HG03135 (cell line): ENCODE results near the gene HOXD10.

Experiments
- ATAC-seq: cut with Tn5 transposase; IDR thresholded peaks from one replicate; pipeline ENCODE4 v1.9.1; 2021; ENCODE audit warnings: mild to moderate bottlenecking, moderate library complexity; ENCODE audit not compliant: unreplicated experiment

The HOXD10 gene

DNA sequence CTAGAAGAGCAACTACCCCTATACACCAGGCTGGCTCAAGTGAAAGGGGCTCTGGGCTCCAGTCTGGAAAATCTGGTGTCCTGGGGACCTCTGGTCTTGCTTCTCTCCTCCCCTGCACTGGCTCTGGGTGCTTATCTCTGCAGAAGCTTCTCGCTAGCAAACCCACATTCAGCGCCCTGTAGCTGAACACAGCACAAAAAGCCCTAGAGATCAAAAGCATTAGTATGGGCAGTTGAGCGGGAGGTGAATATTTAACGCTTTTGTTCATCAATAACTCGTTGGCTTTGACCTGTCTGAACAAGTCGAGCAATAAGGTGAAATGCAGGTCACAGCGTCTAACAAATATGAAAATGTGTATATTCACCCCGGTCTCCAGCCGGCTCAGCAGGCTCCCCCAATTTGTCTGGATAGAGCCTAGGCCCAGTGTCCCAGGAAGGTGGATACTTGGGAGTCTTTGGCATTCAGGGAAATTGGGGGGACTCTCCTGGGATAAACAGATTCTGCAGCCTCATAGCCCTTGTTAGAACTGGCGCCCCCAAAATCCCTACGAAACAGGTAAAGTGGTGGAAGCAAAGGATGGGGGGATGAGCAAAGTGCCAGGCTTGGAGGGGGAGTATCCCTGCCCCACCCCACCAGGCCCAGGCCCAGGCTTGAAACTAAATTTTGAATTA, 32.3 kb downstream of the HOXD10 start:
- no peak for ATAC-seq

DNA sequence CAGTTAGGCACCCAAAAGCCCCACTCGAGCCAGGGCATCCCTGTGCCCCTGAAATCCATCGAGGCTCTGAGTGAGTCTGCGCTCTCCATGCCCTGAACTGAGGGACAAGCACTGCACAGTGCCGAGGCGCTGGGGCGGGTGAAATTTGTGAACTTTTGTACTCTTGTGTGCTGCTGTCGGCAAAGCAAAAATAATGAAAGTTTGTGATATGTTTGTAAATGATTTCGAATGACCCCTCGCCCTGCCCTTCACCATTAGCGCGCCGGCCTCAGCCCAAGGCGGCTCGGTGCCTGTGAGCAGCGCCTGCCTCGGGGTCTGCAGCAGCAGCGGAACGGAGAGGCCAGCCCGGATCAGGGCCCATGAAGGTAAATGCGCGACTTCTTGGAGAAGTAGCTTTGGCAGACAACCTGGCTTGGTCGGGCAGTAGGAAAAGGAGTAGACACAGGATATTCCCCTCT, 32.9 kb downstream of the HOXD10 start:
- no peak for ATAC-seq

DNA sequence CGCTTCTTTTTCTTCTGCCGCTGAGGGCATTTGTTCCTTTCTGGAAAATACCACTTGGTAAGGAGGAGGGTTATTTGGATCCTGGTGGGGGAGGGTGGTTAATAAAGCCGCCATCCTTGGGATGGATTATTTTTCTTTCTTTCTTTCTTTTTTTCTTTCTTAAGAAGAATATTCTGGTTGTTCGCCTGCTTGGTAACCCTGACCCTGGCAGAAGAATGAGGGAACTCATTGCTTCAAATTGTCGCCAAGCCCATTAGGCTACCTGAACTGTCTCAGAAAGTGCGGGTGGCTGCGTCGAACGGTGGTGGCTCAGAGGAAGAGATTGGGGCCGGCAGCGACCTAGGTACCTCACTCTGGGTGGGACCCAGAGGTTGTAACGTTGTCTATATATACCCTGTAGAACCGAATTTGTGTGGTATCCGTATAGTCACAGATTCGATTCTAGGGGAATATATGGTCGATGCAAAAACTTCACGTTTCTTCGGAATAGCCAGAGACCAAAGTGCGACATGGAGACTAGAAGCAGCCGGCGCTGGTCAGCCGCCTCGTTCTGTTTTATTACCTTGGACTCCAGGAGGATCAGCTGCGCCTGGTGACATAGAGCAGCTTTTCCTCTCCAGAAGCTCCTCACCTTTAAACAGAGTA, 33.5 kb downstream of the HOXD10 start:
- ATAC-seq = no peak

DNA sequence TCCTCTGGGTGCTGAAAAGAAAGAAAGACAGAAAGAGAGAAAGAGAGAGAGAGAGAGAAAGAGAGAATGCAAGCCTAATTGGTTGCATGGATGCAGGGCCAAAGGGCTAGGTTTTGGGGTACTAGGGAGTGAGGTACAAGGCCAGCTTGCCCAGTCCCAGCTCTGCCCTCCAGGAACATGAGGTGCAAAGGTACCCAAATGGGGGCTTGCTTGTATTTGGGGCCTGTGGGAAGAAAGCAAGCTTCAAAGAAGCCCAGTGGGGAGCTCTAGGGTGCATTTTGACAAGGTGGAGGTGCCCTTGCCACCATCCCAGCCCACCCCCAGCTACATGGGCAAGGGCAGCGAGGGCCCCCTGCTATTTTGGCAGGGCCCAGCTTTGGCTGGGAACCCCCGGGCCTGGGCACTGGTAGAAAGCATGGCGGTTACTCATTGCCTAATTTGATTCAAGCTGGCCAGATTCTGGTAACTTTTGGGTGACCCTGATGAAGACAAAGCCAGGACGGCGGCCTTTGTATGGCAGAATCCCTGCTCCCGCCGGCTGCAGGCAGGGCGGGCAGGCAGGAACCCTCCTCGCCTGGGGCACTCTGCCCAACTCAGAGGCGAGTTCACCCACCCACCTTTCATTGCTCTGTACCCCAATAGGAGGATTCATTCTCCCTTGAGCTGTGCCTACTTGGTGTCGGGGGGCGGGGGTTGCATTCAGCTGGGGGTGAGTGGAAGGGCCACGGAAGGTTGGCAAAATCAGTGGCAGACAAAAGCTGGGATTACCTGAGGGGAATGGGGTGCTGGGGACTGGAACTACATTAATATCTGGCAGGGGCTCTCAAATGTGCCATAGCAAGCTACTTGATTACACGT, 34.2 kb downstream of the HOXD10 start:
- no peak for ATAC-seq

DNA sequence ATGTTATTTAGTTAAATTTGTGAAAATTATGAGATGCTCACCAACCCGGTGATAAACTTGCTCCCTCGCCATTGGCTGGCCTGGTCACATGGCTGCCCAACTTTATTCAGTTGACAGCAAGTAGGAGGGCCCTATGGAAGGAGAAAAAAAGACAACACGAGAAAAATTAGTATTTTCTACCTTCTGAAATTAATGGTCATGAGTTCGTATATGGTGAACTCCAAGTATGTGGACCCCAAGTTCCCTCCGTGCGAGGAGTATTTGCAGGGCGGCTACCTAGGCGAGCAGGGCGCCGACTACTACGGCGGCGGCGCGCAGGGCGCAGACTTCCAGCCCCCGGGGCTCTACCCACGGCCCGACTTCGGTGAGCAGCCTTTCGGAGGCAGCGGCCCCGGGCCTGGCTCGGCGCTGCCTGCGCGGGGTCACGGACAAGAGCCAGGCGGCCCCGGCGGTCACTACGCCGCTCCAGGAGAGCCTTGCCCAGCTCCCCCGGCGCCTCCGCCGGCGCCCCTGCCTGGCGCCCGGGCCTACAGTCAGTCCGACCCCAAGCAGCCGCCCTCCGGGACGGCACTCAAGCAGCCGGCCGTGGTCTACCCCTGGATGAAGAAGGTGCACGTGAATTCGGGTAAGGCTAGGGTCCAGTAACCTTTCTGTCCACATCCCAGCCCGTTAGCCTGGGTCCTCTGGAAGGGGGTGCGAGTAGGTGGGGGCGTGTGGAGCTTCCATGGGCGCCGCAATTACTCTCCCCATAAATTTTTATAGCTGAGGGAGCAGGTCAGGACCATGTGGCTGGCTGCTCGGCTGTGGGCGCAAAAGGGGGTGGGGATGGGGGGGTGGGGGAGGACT, 35.1 kb downstream of the HOXD10 start, which contains the start of gene HOXD4:
Gene HOXD4, plus strand, starts transcription at position 109 of the 846 bp plus-strand sequence. Its CDS starts 84 bp downstream, at position 193.
- no peak for ATAC-seq

DNA sequence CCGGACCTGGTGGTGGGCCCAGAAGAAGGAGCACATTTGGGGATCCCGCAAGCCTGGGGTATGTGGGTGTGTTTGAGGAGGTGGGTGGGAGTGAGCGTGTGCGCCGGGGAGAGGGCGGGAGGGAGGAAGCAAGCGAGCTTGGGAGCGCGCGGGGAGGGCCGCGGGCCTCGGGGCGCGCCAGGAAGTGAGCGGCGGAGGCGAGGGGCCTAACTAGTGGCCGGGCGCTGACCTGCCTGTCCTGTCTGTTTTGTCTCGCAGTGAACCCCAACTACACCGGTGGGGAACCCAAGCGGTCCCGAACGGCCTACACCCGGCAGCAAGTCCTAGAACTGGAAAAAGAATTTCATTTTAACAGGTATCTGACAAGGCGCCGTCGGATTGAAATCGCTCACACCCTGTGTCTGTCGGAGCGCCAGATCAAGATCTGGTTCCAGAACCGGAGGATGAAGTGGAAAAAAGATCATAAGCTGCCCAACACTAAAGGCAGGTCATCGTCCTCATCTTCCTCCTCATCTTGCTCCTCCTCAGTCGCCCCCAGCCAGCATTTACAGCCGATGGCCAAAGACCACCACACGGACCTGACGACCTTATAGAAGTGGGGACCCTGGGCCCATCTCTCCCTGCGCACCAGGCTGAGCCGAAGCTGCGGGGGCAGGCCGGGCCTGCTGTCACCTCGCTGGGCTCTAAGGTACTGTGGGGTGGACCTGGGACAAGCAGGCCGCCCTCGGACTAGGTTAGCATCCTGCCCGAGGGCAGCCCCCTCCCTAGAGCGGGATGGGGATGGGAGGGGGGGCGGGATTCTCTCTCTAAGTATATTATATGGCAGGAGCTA, 36.0 kb downstream of the HOXD10 start:
- no peak for ATAC-seq

DNA sequence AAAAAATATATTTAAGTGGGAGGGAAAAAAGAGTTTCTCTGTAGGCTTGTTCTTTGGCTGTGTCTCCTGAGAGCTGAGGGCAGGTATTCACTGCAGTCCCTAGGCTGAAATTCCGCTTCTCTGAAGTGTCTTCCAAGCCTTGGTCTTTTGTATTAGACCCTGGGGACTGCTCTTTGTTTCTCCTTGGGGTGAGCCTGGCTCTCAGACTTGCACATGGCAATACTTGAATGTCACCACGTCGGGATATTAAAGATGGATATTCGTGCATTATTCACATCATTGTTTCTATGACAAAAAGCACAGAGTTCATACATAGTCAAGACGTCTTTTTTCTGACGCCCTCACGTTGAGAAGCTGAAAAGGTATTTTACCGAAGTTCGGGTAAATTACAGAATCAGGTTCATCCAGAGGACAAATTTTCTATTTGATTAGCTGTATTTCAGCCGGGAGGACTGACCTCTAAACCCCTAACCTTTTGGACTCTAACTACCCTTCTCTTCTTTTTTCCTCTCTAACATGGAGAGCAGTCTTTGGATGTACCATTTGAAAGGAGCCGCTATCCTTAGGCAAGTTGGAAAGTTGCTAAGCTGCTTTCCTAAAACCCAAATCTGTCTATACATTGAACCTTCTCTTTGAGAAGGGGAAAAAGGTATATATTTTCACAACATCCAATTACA, 38.1 kb downstream of the HOXD10 start:
- ATAC-seq = no peak

DNA sequence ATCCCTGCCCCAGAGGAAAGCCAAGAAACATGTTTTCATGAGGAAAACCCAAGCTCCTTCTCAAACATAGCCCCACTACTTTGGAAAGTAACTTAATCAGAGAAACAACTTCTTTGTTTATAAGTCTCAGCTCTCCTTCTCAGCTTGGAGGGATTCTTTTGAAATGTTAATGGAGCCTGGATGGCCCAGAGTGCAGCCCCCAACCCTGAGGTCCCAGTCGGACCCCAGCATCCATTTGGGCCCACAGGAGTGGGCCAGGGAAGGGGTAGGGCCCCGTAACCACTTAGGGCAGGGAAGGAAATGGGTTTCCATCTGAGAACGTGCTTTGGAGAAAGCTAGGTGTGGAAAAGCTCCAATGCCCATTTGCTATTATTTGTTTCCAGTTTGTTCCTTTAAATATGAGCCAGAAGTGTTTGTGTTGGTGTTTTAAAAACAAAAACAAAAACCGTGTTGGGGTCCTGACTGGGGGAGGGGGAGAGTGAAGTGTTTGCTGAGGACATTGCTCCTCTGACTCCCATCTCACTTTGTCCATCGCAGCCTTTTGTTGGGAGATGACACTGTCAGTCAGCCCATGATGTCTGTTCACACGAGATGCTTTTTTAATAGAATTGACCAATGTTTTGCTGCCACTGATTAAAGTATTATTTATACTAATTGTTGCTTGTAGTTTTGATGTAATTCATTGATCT, 38.9 kb downstream of the HOXD10 start:
- no peak for ATAC-seq

DNA sequence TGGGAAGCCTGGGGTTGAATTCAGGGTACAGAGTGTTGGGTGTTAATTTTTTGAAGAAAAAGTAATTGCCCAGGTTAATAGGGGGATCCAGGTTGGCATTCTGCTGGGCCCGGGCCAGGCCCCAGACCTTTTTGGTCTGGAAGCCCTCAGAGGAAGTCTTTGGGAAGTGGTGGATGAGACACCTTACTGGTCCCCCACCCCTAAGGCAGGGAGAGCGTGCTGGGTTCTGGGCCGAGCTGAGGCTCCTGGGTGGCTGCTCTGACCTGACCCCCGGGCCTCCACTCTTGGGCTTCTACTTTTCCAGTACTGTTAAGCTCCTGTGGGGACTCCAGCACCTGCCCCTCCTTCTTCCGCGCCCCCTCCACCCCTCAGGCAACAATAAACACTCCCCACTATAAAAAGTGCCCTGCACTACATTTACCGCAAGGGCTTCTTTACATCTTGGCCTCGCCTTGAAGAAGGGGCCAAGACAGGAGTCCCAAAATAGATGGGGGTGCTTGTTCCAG, 39.8 kb downstream of the HOXD10 start:
- no peak for ATAC-seq

DNA sequence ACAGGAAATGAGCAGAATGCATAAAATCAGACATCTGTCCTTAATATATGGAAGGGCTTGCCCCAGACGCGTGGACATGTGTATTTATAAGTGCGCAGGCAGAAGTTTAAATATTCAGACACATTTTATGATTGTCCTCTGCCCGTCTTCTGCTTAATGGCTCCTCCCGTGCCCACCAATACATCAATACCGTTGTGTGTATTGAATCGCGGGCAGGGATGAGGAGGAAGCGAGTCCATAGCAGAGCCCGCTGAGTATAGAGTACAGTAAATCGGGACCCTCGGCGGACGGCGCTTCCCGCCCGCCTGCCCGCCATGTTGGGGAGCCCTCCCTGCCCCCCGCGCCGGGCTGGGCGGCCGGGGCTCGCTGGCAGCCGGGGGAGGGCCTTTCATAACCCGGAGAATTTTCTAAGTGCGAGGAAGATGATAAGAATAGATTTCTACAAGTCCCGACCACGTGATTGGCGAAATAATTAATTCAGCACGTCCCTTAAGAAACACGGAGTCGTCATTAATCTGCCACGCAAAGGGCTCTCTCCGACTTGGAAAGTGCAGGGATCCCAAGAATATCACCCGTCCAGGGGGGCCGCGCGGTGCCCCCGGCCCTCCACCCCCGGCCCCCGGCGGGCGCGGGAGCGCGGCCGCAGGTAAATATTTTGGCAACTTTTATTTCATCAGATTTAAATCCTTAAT, 40.4 kb downstream of the HOXD10 start, which contains the start of gene HOXD3:
Gene HOXD3, plus strand, starts transcription at position 501 of the 692 bp plus-strand sequence. CDS start 11,808 bp downstream, outside the sequence.
- no peak for ATAC-seq

DNA sequence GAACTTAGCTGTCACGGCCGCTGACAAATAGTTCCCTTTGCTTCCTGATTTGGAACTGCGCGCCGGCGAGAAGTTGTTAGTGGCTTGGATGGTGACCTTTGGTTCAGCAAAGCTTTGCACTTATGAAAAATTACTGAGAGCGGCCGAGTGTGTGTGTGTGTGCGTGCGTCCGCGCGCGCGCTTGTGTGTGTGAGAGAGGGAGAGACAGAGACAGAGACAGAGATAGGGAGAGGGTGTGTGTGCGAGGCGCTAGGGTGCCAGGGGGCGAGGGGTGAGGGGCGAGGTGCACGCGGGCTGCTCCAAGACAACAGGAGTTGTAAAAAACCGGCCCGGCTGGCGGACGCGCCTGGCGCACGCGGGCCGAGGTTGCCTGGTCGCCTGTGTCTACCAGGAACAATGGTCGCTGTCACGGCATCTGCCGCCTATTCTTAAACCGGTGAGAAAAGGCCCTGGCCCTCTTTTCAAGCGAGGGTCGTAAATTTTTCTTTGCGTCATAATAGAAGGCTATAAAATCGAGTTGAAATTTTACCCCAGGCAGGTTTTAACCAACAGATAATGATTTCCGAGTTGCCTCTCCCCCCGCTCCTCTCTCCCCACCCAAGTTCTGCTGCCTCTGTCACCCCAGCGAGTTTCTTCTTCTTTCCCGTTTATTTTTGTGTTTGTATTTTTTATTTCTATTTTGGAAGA, 41.1 kb downstream of the HOXD10 start:
- ATAC-seq = no peak

DNA sequence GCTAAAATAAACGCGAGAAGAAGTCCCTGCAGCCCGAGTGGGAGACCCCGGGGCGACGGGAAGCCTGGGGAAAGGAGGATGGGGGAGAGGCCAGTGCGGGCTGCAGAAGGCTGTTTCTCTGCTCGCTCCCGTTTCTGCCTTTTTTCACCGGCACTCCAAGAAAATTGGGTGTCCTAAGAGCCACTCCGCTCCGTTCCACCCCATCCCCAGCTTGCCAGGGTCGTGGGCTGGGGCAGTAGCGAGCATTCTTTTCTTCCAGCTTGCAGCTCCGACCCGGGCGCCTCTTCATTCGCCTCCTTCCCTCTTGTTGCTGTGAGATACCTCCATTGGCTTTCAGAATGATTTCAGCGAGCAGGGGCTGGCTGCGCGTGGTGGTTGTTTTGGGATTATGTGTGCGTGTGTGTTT, 41.6 kb downstream of the HOXD10 start:
- no peak for ATAC-seq

DNA sequence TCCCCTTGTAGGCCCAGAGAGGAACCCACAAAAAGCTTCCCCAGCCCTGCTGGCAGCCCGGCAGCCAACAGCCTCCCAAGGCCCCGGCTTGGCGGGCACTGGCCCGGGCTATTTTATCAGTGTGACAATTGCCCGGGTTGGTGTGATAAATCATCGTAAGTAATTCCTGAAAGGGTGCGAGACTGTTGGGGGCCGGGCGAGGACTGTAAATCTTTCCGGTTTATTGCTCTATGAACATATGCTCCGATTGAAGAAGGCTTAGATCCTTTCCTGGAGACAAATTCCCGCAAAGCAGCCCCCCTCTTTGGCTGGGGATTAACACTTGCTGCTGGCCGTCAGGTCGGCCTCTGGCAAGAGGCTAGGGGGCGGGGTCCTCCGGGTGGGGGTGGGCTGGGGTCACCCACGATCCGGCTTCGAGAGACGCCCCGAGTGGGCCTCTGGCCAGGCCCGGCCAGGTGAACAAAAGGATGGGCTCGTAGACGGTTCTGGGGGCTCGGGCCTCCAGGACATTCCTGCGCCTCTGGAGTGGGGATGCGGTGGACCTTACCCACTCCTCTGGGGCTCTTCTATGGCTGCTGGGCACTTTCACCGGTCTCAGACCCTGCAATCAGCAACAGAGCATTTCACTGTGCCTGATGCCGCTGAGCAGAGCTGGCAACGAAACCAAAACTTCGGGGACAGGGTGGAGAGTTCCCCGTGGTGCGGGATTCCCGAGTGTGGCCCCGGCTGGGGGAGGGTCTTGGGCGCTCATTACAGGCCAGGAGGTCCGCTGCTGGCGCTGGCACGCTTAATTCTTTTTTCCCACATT, 42.5 kb downstream of the HOXD10 start:
- ATAC-seq = no peak

DNA sequence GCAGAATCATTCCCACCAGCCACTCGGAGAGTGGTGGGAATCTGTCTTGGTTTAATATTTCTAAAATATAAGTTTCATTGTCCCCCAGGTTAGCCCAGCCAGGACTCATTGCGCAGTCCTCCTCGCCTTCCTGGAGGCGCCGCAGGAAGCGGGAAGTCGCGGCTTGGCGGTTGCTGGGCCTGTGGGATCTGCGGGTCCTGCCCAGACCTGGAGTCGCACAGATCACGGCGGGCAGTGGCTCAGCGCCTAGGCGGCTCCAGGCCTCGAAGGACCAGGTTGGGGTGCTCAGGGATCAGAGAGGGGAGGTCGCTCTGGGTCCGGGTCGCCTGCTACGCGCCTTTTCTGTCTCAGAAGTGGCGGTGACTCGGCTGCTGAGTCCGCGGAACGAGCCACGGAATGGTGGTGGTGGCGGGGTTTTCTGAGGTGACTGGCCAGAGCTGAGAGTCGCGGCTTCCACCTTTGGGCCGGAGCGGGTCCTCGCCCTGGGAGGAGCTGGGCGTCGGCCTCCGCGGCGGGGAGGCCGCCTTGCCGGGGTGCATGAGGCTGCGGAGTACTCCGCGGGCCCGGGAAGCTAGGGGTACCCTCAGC, 43.2 kb downstream of the HOXD10 start:
- no peak for ATAC-seq

DNA sequence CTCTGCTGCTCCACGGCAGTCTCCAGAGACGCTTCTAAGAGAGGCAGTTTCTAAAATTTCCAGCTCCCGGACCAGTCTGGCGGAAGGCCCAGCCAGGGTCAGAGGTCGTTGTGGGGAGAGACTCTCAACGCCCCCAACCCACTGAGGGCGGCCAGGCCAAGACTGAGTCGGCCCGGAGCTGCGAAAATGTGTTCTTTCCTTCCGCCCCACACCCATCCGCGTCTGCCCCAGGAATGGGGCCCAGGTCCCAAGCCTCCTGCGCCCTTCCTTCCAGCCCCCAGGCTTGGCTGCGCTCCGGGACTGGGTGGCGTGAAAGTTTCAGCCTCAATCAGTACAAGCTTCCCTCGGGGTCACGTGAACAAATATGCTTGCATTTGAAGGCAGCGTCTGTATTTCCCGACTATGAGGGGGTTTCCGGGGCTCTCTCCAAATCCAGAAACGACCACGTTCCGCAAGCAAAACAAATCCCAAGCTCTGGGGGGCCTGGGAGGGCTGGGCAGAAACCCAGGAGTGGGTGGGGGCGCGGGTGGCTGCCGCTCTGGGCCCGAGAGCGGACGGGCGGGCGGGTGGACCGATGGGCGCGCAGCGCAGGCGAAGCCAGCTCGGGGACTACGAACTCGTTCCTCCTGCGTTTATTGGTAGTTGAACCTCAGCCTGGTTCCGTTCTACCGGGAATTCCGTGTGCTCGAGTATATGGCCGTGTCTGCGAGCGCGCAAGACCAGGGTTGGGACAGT, 43.8 kb downstream of the HOXD10 start:
- no peak for ATAC-seq
